Mucosa of stomach (tissue), 1 donor: ENCODE results near the gene AFG3L2.

Source experiments
- H3K27me3 ChIP-seq: one replicate; pipeline ENCODE4 v1.7.0; 2013; ENCODE audit warnings: mild to moderate bottlenecking, low read length; ENCODE audit not compliant: control insufficient read depth, insufficient read depth
- H3K36me3 ChIP-seq: one replicate; pipeline ENCODE4 v1.7.0; 2013; ENCODE audit warnings: low read length; ENCODE audit not compliant: control insufficient read depth, insufficient read depth
- H3K4me1 ChIP-seq: one replicate; pipeline ENCODE4 v1.7.0; 2013; ENCODE audit warnings: mild to moderate bottlenecking, low read length; ENCODE audit not compliant: control insufficient read depth, insufficient read depth
- H3K4me3 ChIP-seq: one replicate; pipeline ENCODE4 v1.7.0; 2013; ENCODE audit warnings: low read length
- H3K9ac ChIP-seq: one replicate; pipeline ENCODE4 v1.7.0; 2013; ENCODE audit warnings: mild to moderate bottlenecking, low read length, moderate library complexity
- H3K9me3 ChIP-seq: one replicate; pipeline ENCODE4 v1.7.0; 2013; ENCODE audit warnings: mild to moderate bottlenecking, low read length, moderate library complexity; ENCODE audit not compliant: control insufficient read depth
- donor health status: Pancreatic carcinoma.

The AFG3L2 gene

GRCh38 chr18:12287131-12287681, 89.8 kb downstream of the AFG3L2 start:
- Histone ChIP-seq H3K9ac (peak overlapping the region; percentile 61), H3K4me3 (peak overlapping the region; percentile 46), H3K9me3 (no peaks in the 10 kb centered on the region)

GRCh38 chr18:12283666-12284065, 93.4 kb downstream of the AFG3L2 start:
- no peak overlapping the region for H3K9ac ChIP-seq
- H3K9me3 ChIP-seq, result no peaks in the 10 kb centered on the region
- peaks cover 18% of the 10 kb centered on the region for H3K4me1 ChIP-seq
- no peak overlapping the region for H3K4me3 ChIP-seq
- H3K36me3 ChIP-seq, result no peaks in the 10 kb centered on the region
- H3K27me3 ChIP-seq, result peaks cover 26% of the 10 kb centered on the region

More at GRCh38 chr18:12287131-12287681, 89.8 kb downstream of the AFG3L2 start:
- H3K4me1 ChIP-seq, result peaks cover 21% of the 10 kb centered on the region
- H3K36me3 ChIP-seq, result no peaks in the 10 kb centered on the region
- H3K27me3 ChIP-seq, result peaks cover 35% of the 10 kb centered on the region

GRCh38 chr18:12283256-12283655, 93.8 kb downstream of the AFG3L2 start:
- Histone ChIP-seq H3K36me3 (no peaks in the 10 kb centered on the region), H3K9ac (no peak overlapping the region), H3K4me3 (no peak overlapping the region), H3K4me1 (peaks cover 15% of the 10 kb centered on the region), H3K27me3 (peaks cover 22% of the 10 kb centered on the region), H3K9me3 (no peaks in the 10 kb centered on the region)

GRCh38 chr18:12282442-12283039, 94.5 kb downstream of the AFG3L2 start:
- Histone ChIP-seq H3K4me3 (no peak overlapping the region), H3K4me1 (peaks cover 11% of the 10 kb centered on the region), H3K9ac (no peak overlapping the region), H3K36me3 (no peaks in the 10 kb centered on the region), H3K27me3 (peaks cover 15% of the 10 kb centered on the region), H3K9me3 (no peaks in the 10 kb centered on the region)

GRCh38 chr18:12281861-12282260, 95.2 kb downstream of the AFG3L2 start:
- Histone ChIP-seq H3K9ac (no peak overlapping the region), H3K9me3 (no peaks in the 10 kb centered on the region), H3K4me3 (no peak overlapping the region), H3K4me1 (peaks cover 5% of the 10 kb centered on the region), H3K27me3 (peaks cover 8% of the 10 kb centered on the region), H3K36me3 (no peaks in the 10 kb centered on the region)

GRCh38 chr18:12279781-12280531, 97.1 kb downstream of the AFG3L2 start:
- no peak overlapping the region for H3K4me3 ChIP-seq
- H3K9ac ChIP-seq, result peak overlapping the region; percentile 35
- H3K36me3 ChIP-seq, result no peaks in the 10 kb centered on the region
- peaks cover 5% of the 10 kb centered on the region for H3K4me1 ChIP-seq
- H3K9me3 ChIP-seq, result no peaks in the 10 kb centered on the region
- peaks cover 5% of the 10 kb centered on the region for H3K27me3 ChIP-seq
